ENCODE data around the gene MID1. TPM values are rescaled to one million over a fixed set of nuclear protein-coding genes. Genes with fewer than 3 reads are reported as not detected.

MID1 gene
- total and polyA plus RNA-seq, 2 donors from 2014 or later: 5.3 to 54.1 TPM

- no peaks in the 10 kb centered on the region for H3K9me3 ChIP-seq (ENCODE audit: control insufficient read depth in 2 of 3, insufficient read depth in 1 of 3, low read length in 3 of 3)
- H3K27me3 ChIP-seq (ENCODE audit: control insufficient read depth, insufficient read depth, low read length): no peaks in the 10 kb centered on the region
- no peak for TF ChIP-seq CTCF (IDR thresholded peaks at IDR 0.05; ENCODE audit: borderline replicate concordance, extremely low read depth, insufficient read depth)
- FAIRE-seq (no peak), DNase-seq (no peak)
- H3K9ac ChIP-seq (ENCODE audit: low read length in 3 of 3): no peak overlapping the region
- H3K36me3 ChIP-seq (ENCODE audit: control insufficient read depth in 2 of 3, insufficient read depth in 3 of 3, low read length in 3 of 3): no peaks in the 10 kb centered on the region
- intact Hi-C loops (cut with DNase I): no loop called here
- no peaks in the 10 kb centered on the region for H3K4me1 ChIP-seq (ENCODE audit: control insufficient read depth in 2 of 3, insufficient read depth in 2 of 3, low read depth in 1 of 3, low read length in 3 of 3)
- no peak overlapping the region for H3K4me3 ChIP-seq (ENCODE audit: low read length in 3 of 3)
- H3K27ac ChIP-seq (ENCODE audit: low read depth in 2 of 2, low read length in 2 of 2): no peak overlapping the region
These were observed 16.5 kb upstream of the MID1 start for GRCh38 chrX:10636851-10637250.

GRCh38 chrX:10636337-10636736 is 16.0 kb upstream of the MID1 start:
- Histone ChIP-seq H3K4me1 (ENCODE audit: control insufficient read depth in 2 of 3, insufficient read depth in 2 of 3, low read depth in 1 of 3, low read length in 3 of 3) (no peaks in the 10 kb centered on the region), H3K36me3 (ENCODE audit: control insufficient read depth in 2 of 3, insufficient read depth in 3 of 3, low read length in 3 of 3) (no peaks in the 10 kb centered on the region), H3K27ac (ENCODE audit: low read depth in 2 of 2, low read length in 2 of 2) (no peak overlapping the region), H3K27me3 (ENCODE audit: control insufficient read depth, insufficient read depth, low read length) (no peaks in the 10 kb centered on the region), H3K9me3 (ENCODE audit: control insufficient read depth in 2 of 3, insufficient read depth in 1 of 3, low read length in 3 of 3) (no peaks in the 10 kb centered on the region), H3K9ac (ENCODE audit: low read length in 3 of 3) (no peak overlapping the region), H3K4me3 (ENCODE audit: low read length in 3 of 3) (no peak overlapping the region)
- peak; percentile 85 for FAIRE-seq
- DNase-seq: peak in 3 of 5 donors; percentile 38 to 73 (median 68)
- TF ChIP-seq CTCF (IDR thresholded peaks at IDR 0.05; ENCODE audit: borderline replicate concordance, extremely low read depth, insufficient read depth): peak; percentile 61
- intact Hi-C loops (cut with DNase I): no loop called here

GRCh38 chrX:10634392-10635161 is 14.2 kb upstream of the MID1 start:
- no peak for TF ChIP-seq CTCF (IDR thresholded peaks at IDR 0.05; ENCODE audit: borderline replicate concordance, extremely low read depth, insufficient read depth)
- Histone ChIP-seq H3K9me3 (ENCODE audit: control insufficient read depth in 2 of 3, insufficient read depth in 1 of 3, low read length in 3 of 3) (no peaks in the 10 kb centered on the region), H3K4me3 (ENCODE audit: low read length in 3 of 3) (no peak overlapping the region), H3K4me1 (ENCODE audit: control insufficient read depth in 2 of 3, insufficient read depth in 2 of 3, low read depth in 1 of 3, low read length in 3 of 3) (no peaks in the 10 kb centered on the region), H3K27ac (ENCODE audit: low read depth in 2 of 2, low read length in 2 of 2) (no peak overlapping the region), H3K9ac (ENCODE audit: low read length in 3 of 3) (no peak overlapping the region), H3K36me3 (ENCODE audit: control insufficient read depth in 2 of 3, insufficient read depth in 3 of 3, low read length in 3 of 3) (no peaks in the 10 kb centered on the region), H3K27me3 (ENCODE audit: control insufficient read depth, insufficient read depth, low read length) (no peaks in the 10 kb centered on the region)
- DNase-seq: no peak
- intact Hi-C loops (cut with DNase I): no loop called here
- FAIRE-seq: no peak
